Fibroblast of lung (primary cell): ENCODE measurements around the gene AFAP1L2.

Experiments
- CTCF ChIP-seq, 2 donors: IDR thresholded peaks in 1 of 2; conservative IDR thresholded peaks in 1 of 2; 1 replicate in 1 of 2; 2 replicates in 1 of 2; pipeline ENCODE4 v1.5.1; 2011 to 2012; ENCODE audit warnings: low read length in 2 of 2, control low read depth in 1 of 2, inconsistent platforms in 1 of 2, low read depth in 1 of 2, mild to moderate bottlenecking in 1 of 2
- EZH2 ChIP-seq: IDR thresholded peaks from 2 replicates; pipeline ENCODE4 v1.5.1; 2012; ENCODE audit warnings: low read length, control low read depth, mild to moderate bottlenecking; ENCODE audit errors: missing control alignments

DNA sequence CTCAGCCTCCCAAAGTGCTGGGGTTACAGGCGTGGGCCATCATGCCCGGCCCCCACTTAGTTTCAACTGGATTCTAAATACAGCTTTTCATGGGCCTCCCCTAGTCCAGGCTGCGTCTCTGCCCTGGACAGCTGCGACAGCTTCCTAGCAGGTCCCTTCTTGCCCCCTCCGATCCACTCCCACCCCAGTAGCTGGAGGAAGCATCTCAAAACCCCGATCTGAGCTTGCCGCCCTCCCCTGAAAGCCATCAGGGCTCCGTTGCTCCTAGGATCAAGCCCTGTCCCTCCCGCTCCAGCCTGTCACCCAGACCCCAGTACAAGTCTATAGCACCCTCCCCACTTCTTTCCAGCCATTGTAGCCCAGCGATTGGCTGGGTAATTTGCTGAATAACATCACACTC is 100.7 kb downstream of the AFAP1L2 start:
- TF ChIP-seq CTCF (conservative IDR thresholded peaks at IDR 0.05 in 1 of 2, IDR thresholded peaks at IDR 0.05 in 1 of 2; ENCODE audit: low read depth in 1 of 2, low read length in 2 of 2) (no peak), EZH2 (no peak)
